ENCODE data around the gene AR.

Gene AR

GRCh38 chrX:67543818-67544217 lies at the start of gene AR:
AR (plus strand) TSS chrX:67544021; CDS start chrX:67545147, 1,126 bp downstream.
- DNase-seq (ENCODE audit: low read depth), result no peak

GRCh38 chrX:67500617-67501016 lies 43.2 kb upstream of the AR start:
- no peak for DNase-seq (ENCODE audit: low read depth)

- no peak for DNase-seq (ENCODE audit: low read depth)
Observed at GRCh38 chrX:67503004-67503403, 40.8 kb upstream of the AR start.

- DNase-seq (ENCODE audit: low read depth), result no peak
Observed at GRCh38 chrX:67503453-67503852, 40.4 kb upstream of the AR start.

GRCh38 chrX:67520671-67521070 lies 23.1 kb upstream of the AR start:
- DNase-seq (ENCODE audit: low read depth), result no peak

- DNase-seq (ENCODE audit: low read depth), result no peak
Observed at GRCh38 chrX:67523002-67523681, 20.7 kb upstream of the AR start.

GRCh38 chrX:67523932-67524331 lies 19.9 kb upstream of the AR start:
- no peak for DNase-seq (ENCODE audit: low read depth)

GRCh38 chrX:67524428-67524827 lies 19.4 kb upstream of the AR start:
- no peak for DNase-seq (ENCODE audit: low read depth)

GRCh38 chrX:67524950-67525691 lies 18.7 kb upstream of the AR start:
- no peak for DNase-seq (ENCODE audit: low read depth)

GRCh38 chrX:67536564-67536963 lies 7.3 kb upstream of the AR start:
- no peak for DNase-seq (ENCODE audit: low read depth)

- DNase-seq (ENCODE audit: low read depth), result no peak
Observed at GRCh38 chrX:67538383-67538782, 5.4 kb upstream of the AR start.

- DNase-seq (ENCODE audit: low read depth), result no peak
Observed at GRCh38 chrX:67544281-67545035, 637 bp downstream of the AR start.

GRCh38 chrX:67545036-67545821 lies 1.4 kb downstream of the AR start:
- DNase-seq (ENCODE audit: low read depth), result no peak

GRCh38 chrX:67545893-67546495 lies 2.2 kb downstream of the AR start:
- DNase-seq (ENCODE audit: low read depth), result no peak

GRCh38 chrX:67546496-67547423 lies 2.9 kb downstream of the AR start:
- no peak for DNase-seq (ENCODE audit: low read depth)

- no peak for DNase-seq (ENCODE audit: low read depth)
Observed at GRCh38 chrX:67555578-67556203, 11.9 kb downstream of the AR start.

- no peak for DNase-seq (ENCODE audit: low read depth)
Observed at GRCh38 chrX:67558267-67558666, 14.4 kb downstream of the AR start.

- DNase-seq (ENCODE audit: low read depth), result no peak
Observed at GRCh38 chrX:67563469-67564448, 19.9 kb downstream of the AR start.

GRCh38 chrX:67564475-67564874 lies 20.7 kb downstream of the AR start:
- DNase-seq (ENCODE audit: low read depth), result no peak

All from activated T-cell treated with anti-CD3 and anti-CD28 coated beads for 24 hours (primary cell).